ENCODE results near the gene FOXP2. TPM values are rescaled to one million over a fixed set of nuclear protein-coding genes. Genes with fewer than 3 reads are reported as not detected.
"Not testable (repeated sequence)": the region's sequence is repeated elsewhere in the genome, so short reads cannot be mapped to it uniquely, and the experiment has no call there.

The FOXP2 gene
- total RNA-seq, 4 donors from 2014 or later, result 11.8 to 25.8 (median 17.2) TPM

GRCh38 chr7:114375907-114376306, 38.7 kb upstream of the FOXP2 start:
- Histone ChIP-seq H3K4me1 (no peaks in the 10 kb centered on the region), H3K27ac (no peak overlapping the region), H3K36me3 (no peaks in the 10 kb centered on the region), H3K4me3 (no peak overlapping the region), H3K27me3 (no peaks in the 10 kb centered on the region), H3K9me3 (no peaks in the 10 kb centered on the region)
- TF ChIP-seq EP300 (IDR thresholded peaks at IDR 0.05), result no peak
- TF ChIP-seq CTCF (IDR thresholded peaks at IDR 0.05), result no peak
- no peak for TF ChIP-seq POLR2A (IDR thresholded peaks at IDR 0.05)
- DNase-seq (ENCODE audit: low spot score in 2 of 2), result no peak

DNA sequence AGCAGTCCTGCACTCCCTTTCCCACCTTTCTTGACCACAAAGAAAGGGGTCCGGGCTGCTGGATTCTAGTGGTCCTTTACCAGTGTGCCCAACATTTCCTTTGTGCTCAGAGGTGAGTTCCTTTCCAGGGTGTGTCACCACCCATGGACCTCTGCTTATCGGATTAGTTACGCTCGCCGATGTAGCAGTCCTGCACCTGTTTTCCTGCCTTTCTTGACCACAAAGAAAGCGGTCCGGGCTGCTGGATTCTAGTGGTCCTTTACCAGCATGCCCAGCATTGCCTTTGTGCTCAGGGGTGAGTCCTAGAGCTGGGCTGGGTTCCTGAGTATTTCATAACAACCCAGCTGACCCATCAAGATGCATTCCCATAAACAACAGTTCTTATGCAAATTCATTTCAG, 30.7 kb upstream of the FOXP2 start:
- not testable (repeated sequence) for DNase-seq (ENCODE audit: low spot score in 2 of 2); H3K27ac ChIP-seq; H3K27me3 ChIP-seq; H3K36me3 ChIP-seq; H3K4me1 ChIP-seq; H3K9me3 ChIP-seq; H3K4me3 ChIP-seq
- WGBS, 2 donors, result 89 to 91% methylated on average over 7 of the region's 7 CpGs

- not testable (repeated sequence) for H3K4me3 ChIP-seq; H3K27me3 ChIP-seq; DNase-seq (ENCODE audit: low spot score in 2 of 2); H3K9me3 ChIP-seq; H3K36me3 ChIP-seq; H3K27ac ChIP-seq; H3K4me1 ChIP-seq
- WGBS, 2 donors, result 88 to 94% methylated on average over 3 of the region's 3 CpGs
Measured at GRCh38 chr7:114384346-114384745, 30.3 kb upstream of the FOXP2 start.

- Histone ChIP-seq H3K9me3 (no peaks in the 10 kb centered on the region), H3K4me3 (no peak overlapping the region), H3K27ac (no peak overlapping the region), H3K27me3 (no peaks in the 10 kb centered on the region), H3K4me1 (no peaks in the 10 kb centered on the region), H3K36me3 (no peaks in the 10 kb centered on the region)
- TF ChIP-seq CTCF (IDR thresholded peaks at IDR 0.05) (no peak), EP300 (IDR thresholded peaks at IDR 0.05) (no peak), POLR2A (IDR thresholded peaks at IDR 0.05) (no peak)
- no peak for DNase-seq (ENCODE audit: low spot score in 2 of 2)
Measured at GRCh38 chr7:114388021-114388420, 26.6 kb upstream of the FOXP2 start.

DNA sequence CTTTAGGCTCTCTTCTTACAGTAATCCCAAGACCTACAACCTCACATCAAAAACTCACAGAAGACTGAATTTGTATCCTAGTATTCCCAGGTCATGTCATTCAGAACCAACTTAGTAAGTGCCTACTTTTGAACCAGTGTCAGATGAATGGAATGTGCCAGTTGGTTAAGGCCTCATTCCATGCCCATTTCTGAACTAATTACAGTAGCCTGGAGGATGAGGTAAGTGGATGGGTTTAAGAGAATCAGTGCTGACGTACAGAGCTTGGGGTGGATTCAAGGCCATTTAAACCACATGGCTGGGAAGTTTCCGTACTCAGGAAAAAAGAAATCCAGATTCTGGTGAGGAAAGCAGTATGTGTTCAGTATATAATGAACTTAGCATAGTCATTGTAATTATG, 21.9 kb upstream of the FOXP2 start:
- TF ChIP-seq POLR2A (IDR thresholded peaks at IDR 0.05) (no peak), CTCF (IDR thresholded peaks at IDR 0.05) (no peak), EP300 (IDR thresholded peaks at IDR 0.05) (no peak)

GRCh38 chr7:114402876-114403635, 11.6 kb upstream of the FOXP2 start:
- 64 to 73% methylated on average over 2 of the region's 2 CpGs for WGBS, 2 donors
- Histone ChIP-seq H3K27ac (no peak overlapping the region), H3K27me3 (no peaks in the 10 kb centered on the region), H3K9me3 (no peaks in the 10 kb centered on the region), H3K36me3 (no peaks in the 10 kb centered on the region), H3K4me1 (no peaks in the 10 kb centered on the region), H3K4me3 (no peak overlapping the region)
- TF ChIP-seq EP300 (IDR thresholded peaks at IDR 0.05), result no peak
- no peak for TF ChIP-seq CTCF (IDR thresholded peaks at IDR 0.05)
- TF ChIP-seq POLR2A (IDR thresholded peaks at IDR 0.05), result no peak
- no peak for DNase-seq (ENCODE audit: low spot score in 2 of 2)

More for the DNA sequence above, 21.9 kb upstream of the FOXP2 start:
- no peak for DNase-seq (ENCODE audit: low spot score in 2 of 2)
- no peaks in the 10 kb centered on the region for H3K36me3 ChIP-seq
- H3K9me3 ChIP-seq, result no peaks in the 10 kb centered on the region
- no peaks in the 10 kb centered on the region for H3K4me1 ChIP-seq
- H3K27ac ChIP-seq, result no peak overlapping the region
- no peaks in the 10 kb centered on the region for H3K27me3 ChIP-seq
- WGBS, 2 donors, result 84 to 95% methylated on average over 2 of the region's 2 CpGs
- H3K4me3 ChIP-seq, result no peak overlapping the region
